HepG2 (cell line): Measurements from ENCODE around the gene ADCY6. TPM values are rescaled to one million over a fixed set of nuclear protein-coding genes. Genes with fewer than 3 reads are reported as not detected.

Source experiments
- BRCA1 ChIP-seq: sonication (generic); formaldehyde crosslinking; IDR thresholded peaks from 2 replicates; pipeline ENCODE4 v1.4.0; 2020; ENCODE audit warnings: missing genetic modification reagents
- CAMTA2 ChIP-seq: sonication (generic); formaldehyde crosslinking; IDR thresholded peaks from 2 replicates; pipeline ENCODE4 v1.4.0; 2020; ENCODE audit warnings: mild to moderate bottlenecking, missing genetic modification reagents, borderline replicate concordance
- CHD4 ChIP-seq: fragments of 200-600 bp; sonication (generic); IDR thresholded peaks from 2 replicates; pipeline ENCODE4 v1.7.0; 2017; ENCODE audit warnings: mild to moderate bottlenecking, low read length, borderline replicate concordance
- DMTF1 ChIP-seq: sonication (generic); formaldehyde crosslinking; IDR thresholded peaks from 2 replicates; pipeline ENCODE4 v1.4.0; 2020; ENCODE audit warnings: mild to moderate bottlenecking, missing genetic modification reagents
- ERF ChIP-seq: IDR thresholded peaks from 2 replicates; pipeline ENCODE4 v1.6.1; 2018; ENCODE audit warnings: missing biosample characterization, missing genetic modification reagents
- HMG20B ChIP-seq: conservative IDR thresholded peaks from 2 replicates; pipeline ENCODE4 v1.6.1; 2016; ENCODE audit warnings: missing genetic modification reagents, missing compliant biosample characterization
- PAX8 ChIP-seq: sonication (generic); formaldehyde crosslinking; IDR thresholded peaks from 2 replicates; pipeline ENCODE4 v1.8.0; 2022; ENCODE audit warnings: mild to moderate bottlenecking, missing genetic modification reagents, borderline replicate concordance
- PPARG ChIP-seq: conservative IDR thresholded peaks from 2 replicates; pipeline ENCODE4 v1.6.1; 2016; ENCODE audit warnings: missing biosample characterization, missing genetic modification reagents
- SALL1 ChIP-seq: sonication (generic); formaldehyde crosslinking; IDR thresholded peaks from 2 replicates; pipeline ENCODE4 v1.8.0; 2022; ENCODE audit warnings: mild to moderate bottlenecking, missing genetic modification reagents
- SETDB1 ChIP-seq: sonication (generic); formaldehyde crosslinking; IDR thresholded peaks from 2 replicates; pipeline ENCODE4 v1.5.1; 2020; ENCODE audit warnings: missing genetic modification reagents, mild to moderate bottlenecking, borderline replicate concordance
- SNAPC5 ChIP-seq: sonication (generic); formaldehyde crosslinking; IDR thresholded peaks from 2 replicates; pipeline ENCODE4 v1.8.1; 2023; ENCODE audit warnings: mild to moderate bottlenecking, missing genetic modification reagents, borderline replicate concordance
- TBX2 ChIP-seq: sonication (generic); formaldehyde crosslinking; IDR thresholded peaks from 2 replicates; pipeline ENCODE4 v1.5.0; 2020; ENCODE audit warnings: missing genetic modification reagents, mild to moderate bottlenecking, borderline replicate concordance
- ZNF263 ChIP-seq: sonication (generic); formaldehyde crosslinking; IDR thresholded peaks from 2 replicates; pipeline ENCODE4 v1.4.0; 2020; ENCODE audit warnings: missing genetic modification reagents
- ZNF333 ChIP-seq: sonication (generic); formaldehyde crosslinking; IDR thresholded peaks from 2 replicates; pipeline ENCODE4 v1.4.0; 2020; ENCODE audit warnings: mild to moderate bottlenecking, missing genetic modification reagents, borderline replicate concordance
- ZNF407 ChIP-seq: sonication (generic); formaldehyde crosslinking; IDR thresholded peaks from one replicate; pipeline ENCODE4 v1.5.1; 2020; ENCODE audit warnings: mild to moderate bottlenecking, missing genetic modification reagents; ENCODE audit errors: not compliant biosample characterization
- ZNF564 ChIP-seq: sonication (generic); formaldehyde crosslinking; IDR thresholded peaks from 2 replicates; pipeline ENCODE4 v1.8.1; 2023; ENCODE audit warnings: mild to moderate bottlenecking, missing genetic modification reagents
- ZNF615 ChIP-seq: sonication (generic); formaldehyde crosslinking; IDR thresholded peaks from 2 replicates; pipeline ENCODE4 v1.5.0; 2020; ENCODE audit warnings: mild to moderate bottlenecking, missing genetic modification reagents, borderline replicate concordance
- ZNF816 ChIP-seq: sonication (generic); formaldehyde crosslinking; IDR thresholded peaks from 2 replicates; pipeline ENCODE4 v1.8.0; 2022; ENCODE audit warnings: missing genetic modification reagents, mild to moderate bottlenecking, borderline replicate concordance
- polyA plus RNA-seq, 8 experiments: library from polyadenylated mRNA; depleted of rRNA in 3 of 8; stranded (reverse) in 7 of 8; unstranded in 1 of 8; fragments of >200 nt; fragmentation: Illumina TruSeq in 4 of 8; extraction: Trizol in 4 of 8; gene quantifications; 2 replicates each; pipeline versions ENCODE4 v1.2.1 to v1.2.3, GENCODE V29; 2011 to 2016; ENCODE audit warnings: low read depth in 4 of 8, missing spikeins in 1 of 8, mixed read lengths in 1 of 8; ENCODE audit not compliant: insufficient read depth in 1 of 8
- total RNA-seq, 5 experiments: library from RNA; depleted of rRNA; stranded (reverse); fragments of >200 nt; fragmentation: Illumina TruSeq; extraction: Trizol; gene quantifications; 2 replicates each; pipeline ENCODE4 v1.2.3, GENCODE V29; 2016; ENCODE audit warnings: low read depth in 1 of 5

The ADCY6 gene
- total and polyA plus RNA-seq, 2 of the 13 experiments (the other 11 are each of a cell fraction or from before 2014, with no cell fraction given) = 10.6 to 11.8 TPM

- TF ChIP-seq ZNF564 (CRISPR knock-in tag) (no peak), HMG20B (CRISPR knock-in tag) (0 out of 2 replicates have a peak, but pooled peaks have one; percentile 27), ERF (CRISPR knock-in tag) (peak; percentile 86), ZNF615 (peak; percentile 45; the same call in 1 of the 2 replicates), BRCA1 (CRISPR knock-in tag) (no peak), DMTF1 (CRISPR knock-in tag) (0 out of 2 replicates have a peak, but pooled peaks have one; percentile 31), PPARG (CRISPR knock-in tag) (no peak), TBX2 (CRISPR knock-in tag) (peak; percentile 89), SNAPC5 (CRISPR knock-in tag) (no peak; the same call in 1 of the 2 replicates), ZNF407 (peak; percentile 21), PAX8 (CRISPR knock-in tag) (no peak), CAMTA2 (peak; percentile 80; the same call in 1 of the 2 replicates), CHD4 (no peak), SALL1 (CRISPR knock-in tag) (peak; percentile 80), ZNF333 (CRISPR knock-in tag) (peak; percentile 87; the same call in 1 of the 2 replicates), ZNF816 (CRISPR knock-in tag) (no peak), SETDB1 (CRISPR knock-in tag) (no peak), ZNF263 (CRISPR knock-in tag) (no peak)
Observed at GRCh38 chr12:48716493-48717251, 72.2 kb downstream of the ADCY6 start, which contains the start of gene CCNT1 (continued).
